SIG-M5 treated with dmso at 0.1 percent for 504 hours (cell line): ENCODE results near the gene EML1.

ENCODE experiments used
- DNase-seq: peaks from one replicate; lab custom pipeline; 2025; ENCODE audit not compliant: unreplicated experiment; lab: John Stamatoyannopoulos, UW

EML1 gene

DNA sequence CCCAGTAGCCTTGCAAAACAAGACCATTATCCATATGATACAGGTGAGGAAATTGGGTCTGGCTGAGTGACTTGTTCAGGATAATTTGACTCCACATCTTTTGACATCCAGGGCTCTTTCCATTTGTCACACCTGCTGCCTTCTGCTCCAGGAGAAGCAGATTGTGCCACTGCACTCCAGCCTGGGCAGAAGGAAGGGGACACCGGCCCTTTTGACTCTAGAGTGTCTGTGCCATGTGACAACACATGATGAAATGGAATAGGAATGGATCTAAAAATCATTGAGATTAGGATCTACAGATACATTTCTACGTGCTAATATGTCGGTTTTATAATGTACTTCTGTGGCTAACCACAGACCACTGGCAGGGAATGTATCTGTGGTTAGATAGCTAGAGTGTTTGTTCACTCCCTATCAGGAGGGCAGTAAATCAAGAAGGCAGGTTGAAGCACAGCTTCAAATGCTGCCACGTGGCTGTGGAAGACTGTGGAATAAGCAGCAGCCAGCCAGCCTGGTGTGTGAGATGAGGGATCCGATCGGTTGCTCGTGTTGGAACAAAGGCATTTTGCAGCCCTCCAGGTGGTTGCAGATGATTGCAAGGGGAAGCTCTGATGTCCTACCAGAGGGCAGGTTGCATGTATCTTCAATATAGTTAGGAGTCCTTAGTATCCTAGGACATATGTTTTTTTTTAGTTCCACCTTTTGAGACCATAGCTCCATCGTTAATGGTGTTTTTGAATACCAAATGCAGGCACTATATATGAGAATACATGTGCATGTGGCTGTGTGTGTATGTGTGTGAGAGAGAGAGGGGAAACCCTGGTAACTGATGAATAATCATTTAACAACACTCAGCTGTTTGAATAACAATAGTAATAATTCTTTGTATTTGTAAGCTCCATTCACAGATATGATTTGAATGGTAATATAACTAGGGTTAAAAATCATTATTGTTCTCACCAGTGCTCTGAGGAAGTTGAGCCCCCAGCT lies 28.6 kb downstream of the EML1 start:
- no peak for DNase-seq

DNA sequence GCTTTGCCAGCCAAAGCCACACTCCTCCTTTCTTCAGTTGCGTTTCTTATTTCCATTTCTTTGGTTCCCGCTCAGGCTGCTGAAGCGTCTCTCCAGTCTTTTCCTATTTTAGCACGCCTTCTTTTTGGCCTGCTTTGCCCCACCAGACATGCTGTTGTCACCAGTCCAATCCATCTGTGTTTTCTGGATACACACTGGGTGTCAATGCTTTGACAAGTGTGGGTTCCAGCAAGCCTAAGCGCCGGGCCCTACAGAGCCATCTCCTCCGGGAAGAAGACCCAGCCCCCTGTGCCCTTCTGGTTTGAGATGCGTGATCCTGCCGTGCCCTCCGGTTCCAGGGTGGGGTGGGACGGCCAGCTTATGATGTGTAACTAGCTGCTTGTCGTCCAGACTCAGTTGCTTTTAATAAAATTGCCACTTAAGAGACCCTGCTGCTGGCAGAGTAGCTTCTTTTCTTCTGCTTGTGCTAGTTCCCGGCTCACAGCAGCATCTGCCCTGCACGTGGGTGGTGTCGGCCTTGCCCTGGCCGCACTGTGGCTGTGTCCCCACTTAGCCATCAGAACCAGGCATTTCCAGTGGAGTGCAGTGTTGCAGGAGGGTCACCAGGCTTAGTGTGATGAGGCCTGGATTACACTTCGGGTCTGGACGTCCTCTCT lies 29.7 kb downstream of the EML1 start:
- DNase-seq, result no peak

DNA sequence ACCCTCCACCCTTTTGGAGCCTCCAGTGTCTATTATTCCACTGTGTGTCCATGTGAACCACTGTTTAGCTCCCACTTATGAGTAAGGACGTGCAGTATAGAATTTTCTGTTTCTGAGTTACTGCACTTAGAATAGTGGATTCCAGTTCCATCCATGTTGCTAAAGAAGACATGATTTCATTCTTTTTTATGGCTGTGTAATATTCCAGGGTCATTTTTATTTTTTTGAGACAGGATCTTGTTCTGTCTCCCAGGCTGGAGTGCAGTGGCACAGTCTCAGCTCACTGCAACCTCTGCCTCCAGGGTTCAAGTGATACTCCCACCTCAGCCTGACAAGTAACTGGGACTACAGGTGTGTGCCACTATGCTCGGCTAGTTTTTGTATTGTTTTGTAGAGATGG lies 31.6 kb downstream of the EML1 start:
- no peak for DNase-seq

DNA sequence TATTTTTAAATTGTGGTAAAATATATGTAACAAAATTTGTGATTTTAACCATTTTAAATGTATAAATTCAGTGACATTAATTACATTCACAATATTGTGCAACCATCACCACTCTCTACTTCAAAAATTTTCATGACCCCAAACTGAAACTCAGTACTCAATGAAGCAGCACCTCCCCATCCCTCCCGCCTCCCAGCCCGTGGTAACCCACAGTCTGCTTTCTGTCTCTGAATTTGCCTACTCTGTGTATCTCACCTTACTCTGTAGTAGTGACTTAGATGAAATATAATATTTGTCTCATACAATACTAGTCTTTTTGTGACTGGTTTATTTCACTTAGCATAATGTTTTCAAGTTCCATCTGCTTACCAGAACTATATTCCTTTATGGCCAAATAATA lies 36.2 kb downstream of the EML1 start:
- no peak for DNase-seq

DNA sequence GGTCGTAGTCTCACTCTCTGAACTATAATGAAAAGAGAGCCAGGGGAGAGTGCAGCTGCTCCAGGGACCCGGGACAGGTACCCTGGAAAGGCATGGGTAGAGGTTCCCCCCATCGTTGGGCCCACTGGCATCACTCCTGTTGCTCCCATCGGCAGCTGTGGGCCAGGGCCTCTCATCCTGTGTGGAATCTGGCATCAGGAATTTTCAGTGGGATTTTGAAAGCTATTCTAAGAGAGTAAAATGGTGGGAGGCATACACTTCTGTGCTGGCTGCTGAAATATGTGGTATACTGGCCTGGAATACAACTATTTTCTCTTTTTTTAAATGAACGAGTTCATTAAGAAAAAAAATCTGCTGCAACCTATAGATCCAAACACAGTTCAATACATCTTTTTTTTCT lies 38.1 kb downstream of the EML1 start:
- no peak for DNase-seq

DNA sequence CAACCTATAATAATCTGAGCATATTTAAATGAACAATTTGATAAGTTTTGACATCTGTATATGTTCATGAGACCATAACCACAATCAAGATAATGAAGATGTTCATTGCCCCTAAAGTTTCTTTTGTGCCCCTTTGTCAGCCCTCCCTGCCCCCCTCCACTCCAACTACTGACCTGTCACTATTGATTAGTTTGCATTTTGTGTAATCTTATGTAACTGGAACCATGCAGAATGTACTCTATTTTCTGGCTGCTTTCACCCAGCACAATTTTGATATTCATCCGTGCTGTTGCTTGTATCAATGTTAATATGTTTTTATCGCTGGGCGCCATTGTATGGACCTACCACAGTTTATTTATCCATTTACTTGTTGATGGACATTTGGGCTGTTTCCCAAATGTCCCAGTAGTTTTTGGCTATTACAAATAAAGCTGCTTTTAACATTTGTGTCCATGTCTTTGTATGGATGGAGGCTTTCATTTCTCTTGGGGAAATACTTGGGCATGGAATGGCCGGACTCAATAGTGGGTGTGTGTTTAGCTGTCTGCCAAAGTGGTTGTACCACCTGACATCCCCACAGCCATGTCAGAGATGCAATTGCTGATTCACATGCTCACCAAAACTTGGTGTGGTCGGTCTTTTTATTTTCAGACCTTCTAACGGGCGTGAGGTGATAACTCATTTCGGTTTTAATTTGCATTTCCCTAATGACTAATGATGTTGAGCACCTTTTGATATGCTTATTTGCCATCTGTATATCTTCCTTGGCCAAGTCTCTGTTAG lies 38.9 kb downstream of the EML1 start:
- DNase-seq, result no peak

DNA sequence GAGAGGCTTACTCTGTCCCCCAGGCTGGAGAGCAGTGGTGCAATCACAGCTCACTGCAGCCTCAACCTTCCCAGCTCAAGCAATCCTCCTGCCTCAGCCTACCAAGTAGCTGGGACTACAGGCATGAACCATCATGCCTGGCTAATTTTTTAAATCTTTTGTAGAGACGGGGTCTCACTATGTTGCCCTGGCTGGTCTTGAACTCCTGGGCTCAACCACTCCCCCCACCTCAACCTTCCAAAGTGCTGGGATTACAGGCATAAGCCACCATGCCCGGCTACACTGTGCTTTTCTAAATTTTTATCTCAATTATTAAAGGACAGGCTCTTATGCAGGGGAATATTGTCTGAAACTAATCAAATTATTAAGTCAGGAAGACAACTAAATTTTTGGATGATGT lies 44.6 kb downstream of the EML1 start:
- DNase-seq, result no peak

DNA sequence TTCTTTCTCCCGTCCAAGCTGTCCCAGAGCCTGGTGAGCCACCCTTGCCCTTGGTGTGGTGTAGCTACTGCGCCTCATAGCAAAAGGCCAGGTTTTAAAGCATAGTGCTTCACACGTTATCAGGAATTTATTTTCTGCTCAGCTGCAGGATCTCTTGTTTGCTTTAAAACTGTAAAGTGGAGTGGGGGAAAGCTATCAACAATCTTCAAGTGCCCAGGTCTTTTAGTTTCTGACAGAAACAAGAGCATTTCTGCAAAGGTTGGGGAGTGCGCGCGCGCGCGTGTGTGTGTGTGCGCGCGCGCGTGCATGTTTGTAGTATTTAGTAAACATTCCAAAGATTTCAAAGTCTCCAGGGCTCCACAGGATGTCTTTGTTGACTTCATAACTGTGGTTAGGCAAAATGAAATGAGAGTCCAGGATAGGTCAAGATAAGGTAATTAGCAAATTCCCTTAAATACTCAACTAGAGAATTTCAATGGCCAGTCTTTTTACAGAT lies 45.5 kb downstream of the EML1 start:
- no peak for DNase-seq

DNA sequence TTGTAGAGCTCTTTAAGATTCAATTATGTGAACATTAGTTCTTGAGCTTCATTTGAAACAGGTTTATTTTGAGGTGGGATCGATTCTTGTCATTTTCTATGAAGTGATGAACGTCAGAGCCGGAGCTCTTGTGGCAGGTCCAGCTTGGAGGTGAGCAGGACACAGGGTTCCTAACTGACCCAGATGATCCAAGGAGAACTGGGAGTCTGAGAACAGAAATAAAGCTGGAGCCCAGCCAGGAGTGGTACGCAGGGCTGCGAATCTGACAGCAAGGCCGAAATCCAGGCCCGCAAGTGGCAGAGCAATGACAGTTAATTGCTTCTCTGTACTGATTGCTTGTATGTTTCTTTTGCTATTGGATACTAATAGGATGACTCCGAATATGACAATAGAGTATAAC lies 46.5 kb downstream of the EML1 start:
- no peak for DNase-seq

DNA sequence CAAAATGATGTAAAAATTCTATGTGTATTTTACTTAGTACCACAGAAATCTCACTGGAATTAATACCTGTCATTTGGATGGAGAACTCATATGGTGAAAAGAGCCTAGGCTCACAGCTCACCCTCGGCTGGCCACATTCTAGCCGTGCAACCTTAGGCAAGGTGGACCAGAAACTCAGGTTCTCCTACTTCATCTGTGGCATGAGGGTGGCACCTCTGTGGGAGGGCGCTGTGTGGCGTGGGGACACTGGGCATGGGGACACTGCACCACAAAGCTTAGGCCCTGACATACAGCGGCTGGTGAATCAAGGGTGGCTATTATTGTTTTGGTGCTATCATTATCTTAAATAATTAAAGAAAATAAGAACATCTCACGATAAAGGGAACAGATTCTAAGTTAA lies 47.1 kb downstream of the EML1 start:
- no peak for DNase-seq

DNA sequence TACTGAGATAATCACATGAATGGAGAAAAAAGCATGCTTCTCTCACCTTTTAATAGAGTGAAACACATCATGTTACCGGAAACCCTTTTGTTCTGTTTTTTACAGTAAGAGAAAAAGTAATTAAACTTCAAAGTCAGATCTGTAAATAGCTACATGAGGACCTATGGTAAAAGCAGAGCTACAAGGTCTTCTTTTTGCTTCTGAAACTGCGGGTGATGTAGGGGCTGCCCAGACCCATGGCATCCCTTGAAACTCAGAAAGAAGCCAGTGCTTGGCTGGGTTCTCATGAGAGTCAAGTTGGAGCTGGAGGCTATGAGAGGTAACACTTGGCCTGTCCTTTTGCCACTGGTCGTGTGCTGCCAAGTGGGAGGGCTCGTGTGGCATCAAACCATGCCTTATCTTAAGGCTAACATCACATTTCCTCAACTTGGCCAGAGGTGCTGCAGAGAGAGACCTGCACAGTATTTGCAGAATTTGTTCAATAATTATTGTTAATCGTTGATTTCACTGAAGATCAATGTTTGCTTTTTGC lies 47.6 kb downstream of the EML1 start:
- DNase-seq, result no peak

DNA sequence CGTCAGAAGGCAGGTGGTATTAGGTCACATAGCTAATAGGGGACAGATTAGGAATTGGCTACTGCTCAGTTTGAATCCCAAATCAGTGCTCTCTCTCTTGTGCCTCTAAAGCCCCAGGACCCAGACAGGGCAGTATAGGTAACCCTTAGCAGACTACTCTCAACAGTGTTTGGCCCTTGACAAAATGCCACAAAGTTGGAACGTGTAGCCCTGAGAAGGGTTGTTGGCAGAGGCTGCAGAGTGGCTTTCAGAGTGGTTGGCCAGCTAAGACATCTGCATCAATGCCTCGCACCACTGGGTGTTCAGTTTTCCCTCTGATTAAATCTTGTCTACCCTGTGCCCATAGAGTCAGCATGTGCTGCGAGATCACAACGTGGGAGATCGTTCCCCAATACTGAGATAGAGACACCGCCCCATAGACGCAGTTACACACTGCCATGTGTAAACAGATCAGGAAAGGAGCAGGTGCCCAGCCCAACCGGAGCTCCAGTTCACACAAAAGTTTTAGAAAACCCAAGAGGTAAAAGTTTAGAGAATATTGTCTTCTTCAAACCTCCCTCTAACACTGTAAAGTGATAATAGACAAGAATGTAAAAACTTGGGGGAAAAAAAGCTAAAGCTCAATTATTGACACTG lies 48.3 kb downstream of the EML1 start:
- DNase-seq, result no peak

DNA sequence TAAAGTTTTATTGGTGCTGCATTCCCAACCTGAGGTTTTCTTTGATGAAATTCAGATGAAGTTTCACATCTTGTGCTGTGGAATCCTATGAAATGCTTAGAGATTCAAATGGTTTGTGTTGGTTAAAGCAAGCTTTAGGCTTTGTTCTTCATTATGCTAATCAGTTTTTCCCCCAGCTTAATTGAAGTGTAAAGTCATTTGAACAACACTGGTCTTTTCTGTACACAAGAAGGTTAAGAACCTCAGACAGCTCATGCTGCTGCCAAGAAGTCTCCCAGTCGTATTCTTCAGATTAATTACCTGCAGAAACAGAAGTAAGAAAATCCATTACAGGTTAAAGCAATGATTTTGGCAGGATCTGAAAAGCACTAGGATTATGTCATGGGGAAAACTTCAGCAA lies 48.9 kb downstream of the EML1 start:
- no peak for DNase-seq

DNA sequence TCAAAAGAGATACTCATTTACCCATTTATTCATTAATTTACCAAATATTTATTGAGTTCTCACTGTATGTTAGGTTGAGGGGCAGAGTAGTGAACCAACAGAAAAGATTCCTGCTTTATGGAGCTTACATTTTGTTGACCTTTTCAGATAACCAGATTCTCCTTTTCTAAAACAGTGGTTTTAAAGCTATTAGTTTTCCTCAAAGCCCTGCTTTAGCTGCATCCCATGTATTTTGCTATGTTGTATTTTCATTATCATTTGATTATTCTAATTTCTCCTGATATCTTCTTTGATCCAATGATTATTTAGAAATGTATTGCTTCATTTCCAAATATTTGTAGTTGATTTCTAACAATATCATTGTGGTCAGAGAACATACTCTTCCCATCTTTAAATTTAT lies 53.6 kb downstream of the EML1 start:
- no peak for DNase-seq

DNA sequence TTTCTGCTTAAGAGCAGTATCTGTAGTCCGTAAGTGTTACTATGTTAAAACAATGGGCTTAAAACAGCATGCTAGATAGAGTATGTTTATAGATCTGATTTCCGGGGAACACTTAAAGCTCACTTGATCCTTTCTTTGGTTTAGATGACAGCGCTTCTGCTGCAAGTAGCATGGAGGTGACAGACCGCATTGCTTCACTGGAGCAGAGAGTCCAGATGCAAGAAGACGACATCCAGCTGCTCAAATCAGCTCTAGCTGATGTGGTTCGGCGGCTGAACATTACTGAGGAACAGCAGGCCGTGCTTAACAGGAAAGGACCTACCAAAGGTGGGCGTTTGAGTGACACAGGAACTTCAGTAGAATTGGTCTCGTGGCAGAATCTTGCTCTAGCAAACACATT lies 57.5 kb downstream of the EML1 start:
- no peak for DNase-seq

DNA sequence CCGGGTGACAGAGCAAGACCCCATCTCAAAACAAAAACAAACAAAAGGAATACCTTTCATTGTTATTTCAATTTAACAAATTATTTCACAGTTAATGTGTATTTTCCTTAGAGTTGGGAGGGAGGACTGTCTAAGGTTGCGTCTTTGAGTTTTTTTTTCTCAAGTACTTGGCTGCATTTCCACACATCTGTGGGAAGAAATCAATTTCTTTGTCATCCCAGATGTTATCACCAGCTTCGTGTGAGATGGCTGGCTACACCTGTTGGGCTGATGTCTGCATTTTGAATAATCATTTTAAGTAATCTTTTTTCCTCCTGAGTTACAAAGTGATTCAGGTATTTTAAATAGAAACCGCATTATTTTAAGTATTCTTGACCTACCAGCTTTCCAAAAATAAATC lies 59.4 kb downstream of the EML1 start:
- no peak for DNase-seq

DNA sequence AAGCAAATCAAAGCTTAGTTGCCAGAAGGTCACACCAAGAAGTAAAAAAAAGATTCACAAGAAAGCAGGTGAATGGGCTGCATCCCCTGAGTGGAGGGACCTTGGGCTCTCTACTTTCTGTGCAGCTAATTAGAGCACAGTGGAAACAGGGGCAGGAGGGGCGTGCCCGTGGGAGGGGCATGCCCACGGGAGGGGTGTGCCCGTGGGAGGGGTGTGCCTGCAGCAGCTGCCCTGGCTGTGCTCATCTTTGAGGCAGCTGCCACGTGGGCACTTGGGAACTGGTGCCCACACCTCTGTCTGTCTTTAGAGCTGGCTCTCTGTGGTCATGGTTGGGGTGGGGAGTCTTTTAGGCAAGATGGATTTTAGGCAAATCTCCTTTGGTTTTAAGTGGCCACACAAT lies 60.0 kb downstream of the EML1 start:
- DNase-seq, result no peak

DNA sequence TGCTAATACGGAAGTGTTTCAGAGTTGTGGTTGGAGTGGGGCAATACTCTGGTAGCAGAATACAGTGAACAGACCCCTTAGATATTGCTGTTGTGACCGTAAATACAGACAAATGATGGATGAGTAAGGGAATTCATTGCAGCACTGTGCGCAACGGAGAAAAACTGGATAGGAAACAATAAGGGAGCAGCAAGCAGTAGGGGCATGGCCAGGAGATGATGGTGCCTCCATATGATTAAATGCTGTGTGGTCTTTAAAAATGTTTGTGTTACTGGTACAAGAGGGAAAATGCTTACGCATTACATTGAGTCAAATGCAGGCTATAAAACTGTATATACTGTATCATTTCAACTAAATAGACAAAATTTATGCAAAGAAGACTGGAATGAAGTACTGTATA lies 61.6 kb downstream of the EML1 start:
- no peak for DNase-seq

DNA sequence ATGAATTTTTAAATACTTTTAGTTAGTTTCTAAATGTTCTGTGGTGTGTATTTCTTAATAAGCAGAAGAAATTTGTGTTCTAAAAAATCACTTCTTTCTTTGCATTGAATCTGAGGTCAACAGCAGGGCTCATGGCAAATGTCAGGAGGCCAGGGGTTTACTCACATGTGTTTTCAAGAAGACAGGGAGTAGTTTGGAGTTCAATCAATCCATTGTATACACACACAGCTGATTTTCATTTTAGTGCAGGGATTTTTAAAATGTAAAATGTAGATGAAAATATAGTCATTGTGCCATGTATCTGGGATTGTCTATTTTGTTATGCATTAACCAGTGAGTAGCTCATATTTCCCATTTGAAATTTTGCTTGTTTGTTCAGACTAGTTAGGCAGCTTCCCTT lies 62.1 kb downstream of the EML1 start:
- DNase-seq, result no peak

DNA sequence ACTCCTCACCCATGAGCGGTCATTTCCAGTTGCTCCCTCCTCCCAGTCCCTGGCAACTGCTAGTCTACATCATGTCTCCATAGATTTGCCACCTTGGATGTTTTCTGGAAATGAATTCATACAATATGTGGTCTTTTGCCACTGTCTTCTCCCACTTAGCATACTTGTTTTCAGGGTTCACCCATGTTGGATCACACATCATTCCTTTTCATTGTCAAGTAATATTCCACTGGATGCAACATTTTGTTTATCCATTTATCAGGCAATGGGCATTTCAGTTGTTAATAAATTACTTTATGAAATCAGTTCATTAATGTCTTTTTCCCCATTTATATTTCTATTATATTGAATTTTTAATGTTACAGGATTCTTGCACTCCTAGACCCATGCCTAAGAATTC lies 64.3 kb downstream of the EML1 start:
- no peak for DNase-seq

DNA sequence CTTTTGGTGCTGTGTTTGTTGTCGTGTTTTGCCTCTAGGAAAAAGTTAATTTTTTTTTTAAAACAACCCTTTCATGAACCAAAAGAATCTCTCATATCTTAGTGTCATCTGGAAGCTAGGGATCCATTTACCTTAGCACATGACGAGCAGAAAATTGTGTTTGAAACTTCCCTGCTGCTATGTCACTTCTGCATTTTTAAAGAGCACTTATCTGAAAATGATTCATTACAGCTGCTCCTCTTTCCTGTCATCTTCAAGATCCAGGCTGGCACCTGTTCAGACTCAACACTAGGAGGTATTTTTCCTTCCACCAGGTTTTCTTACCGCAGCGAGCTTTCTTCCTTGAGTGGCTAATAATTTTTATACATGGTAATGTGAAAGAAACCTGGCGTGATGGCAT lies 67.0 kb downstream of the EML1 start:
- no peak for DNase-seq
